ENCODE data around the gene RAD23A.
"Not testable (repeated sequence)": the region's sequence is repeated elsewhere in the genome, so short reads cannot be mapped to it uniquely, and the experiment has no call there.

The RAD23A gene

DNA sequence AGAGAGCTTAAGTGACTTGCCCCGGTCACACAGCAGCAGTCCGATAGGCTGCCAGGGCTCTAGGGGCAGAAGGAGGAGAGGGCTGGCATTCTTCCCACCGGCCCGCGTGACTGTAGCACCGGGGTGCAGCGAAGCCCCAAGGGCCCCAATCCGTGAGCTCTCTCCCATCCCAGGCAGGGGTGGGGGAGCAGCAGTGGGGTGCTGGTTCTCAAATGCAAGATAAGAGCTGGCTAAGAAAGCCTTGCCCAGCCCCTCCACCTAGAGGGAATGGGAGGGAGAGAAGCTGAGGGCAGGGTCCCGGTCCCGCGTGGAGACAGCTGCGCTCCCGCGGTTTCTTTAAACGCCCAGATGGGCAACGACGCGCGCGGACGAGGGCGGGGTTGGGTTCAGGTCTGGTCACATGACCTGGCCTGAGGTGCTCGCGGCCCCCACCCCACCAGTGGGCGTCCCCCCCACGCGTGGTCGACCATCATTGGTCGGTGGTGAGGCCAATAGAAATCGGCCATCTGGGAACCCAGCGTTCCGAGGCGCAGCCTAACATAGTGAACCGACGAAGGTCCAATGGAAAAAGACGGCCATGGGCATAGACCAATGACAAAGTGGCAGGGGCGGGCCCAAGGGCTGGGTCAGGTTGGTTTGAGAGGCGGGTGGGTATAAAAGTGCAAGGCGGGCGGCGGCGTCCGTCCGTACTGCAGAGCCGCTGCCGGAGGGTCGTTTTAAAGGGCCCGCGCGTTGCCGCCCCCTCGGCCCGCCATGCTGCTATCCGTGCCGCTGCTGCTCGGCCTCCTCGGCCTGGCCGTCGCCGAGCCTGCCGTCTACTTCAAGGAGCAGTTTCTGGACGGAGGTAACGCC lies 7.5 kb upstream of the RAD23A start, which contains the start of gene CALR:
CALR (plus strand) TSS at position 683 of the 852 bp plus-strand sequence; CDS start at position 754, 71 bp downstream.
- DNase-seq = peak; percentile 100

DNA sequence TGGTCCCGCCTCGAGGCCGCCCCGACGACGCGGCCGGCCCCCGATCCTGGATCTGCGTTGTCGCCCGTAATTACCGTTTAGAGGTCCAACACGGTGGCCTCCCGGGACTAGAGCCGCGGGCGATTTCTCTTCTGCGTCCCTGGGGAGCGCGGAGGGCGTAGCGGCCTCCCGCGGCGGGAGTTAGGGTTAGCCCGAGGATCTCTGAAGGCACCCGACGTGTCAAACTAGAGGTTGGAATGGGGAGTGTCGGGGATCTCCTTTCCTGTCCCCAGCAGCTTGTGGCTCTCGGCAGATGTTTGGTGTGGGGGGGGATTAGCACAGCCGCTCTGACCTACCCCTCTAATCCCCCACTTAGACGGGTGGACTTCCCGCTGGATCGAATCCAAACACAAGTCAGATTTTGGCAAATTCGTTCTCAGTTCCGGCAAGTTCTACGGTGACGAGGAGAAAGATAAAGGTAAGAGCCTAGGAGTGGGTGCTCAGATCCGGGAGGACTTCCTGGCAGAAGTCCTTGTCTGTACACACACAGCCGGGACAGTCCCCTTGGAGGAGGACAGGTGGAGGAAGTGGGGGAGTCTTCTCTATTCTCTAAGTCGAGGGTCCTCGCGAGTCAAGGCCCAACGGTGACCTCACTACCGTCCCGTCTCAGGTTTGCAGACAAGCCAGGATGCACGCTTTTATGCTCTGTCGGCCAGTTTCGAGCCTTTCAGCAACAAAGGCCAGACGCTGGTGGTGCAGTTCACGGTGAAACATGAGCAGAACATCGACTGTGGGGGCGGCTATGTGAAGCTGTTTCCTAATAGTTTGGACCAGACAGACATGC lies 6.7 kb upstream of the RAD23A start:
- DNase-seq = no peak

DNA sequence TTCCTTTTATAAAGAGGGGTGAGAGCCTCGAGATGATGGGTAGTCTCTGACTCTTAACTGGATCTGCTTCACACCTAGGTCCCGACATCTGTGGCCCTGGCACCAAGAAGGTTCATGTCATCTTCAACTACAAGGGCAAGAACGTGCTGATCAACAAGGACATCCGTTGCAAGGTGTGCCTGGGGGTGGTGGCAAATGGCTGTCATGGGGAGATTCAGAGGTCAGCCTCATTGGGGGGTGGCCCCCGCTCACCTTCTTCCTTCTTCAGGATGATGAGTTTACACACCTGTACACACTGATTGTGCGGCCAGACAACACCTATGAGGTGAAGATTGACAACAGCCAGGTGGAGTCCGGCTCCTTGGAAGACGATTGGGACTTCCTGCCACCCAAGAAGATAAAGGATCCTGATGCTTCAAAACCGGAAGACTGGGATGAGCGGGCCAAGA lies 5.7 kb upstream of the RAD23A start:
- DNase-seq = no peak

DNA sequence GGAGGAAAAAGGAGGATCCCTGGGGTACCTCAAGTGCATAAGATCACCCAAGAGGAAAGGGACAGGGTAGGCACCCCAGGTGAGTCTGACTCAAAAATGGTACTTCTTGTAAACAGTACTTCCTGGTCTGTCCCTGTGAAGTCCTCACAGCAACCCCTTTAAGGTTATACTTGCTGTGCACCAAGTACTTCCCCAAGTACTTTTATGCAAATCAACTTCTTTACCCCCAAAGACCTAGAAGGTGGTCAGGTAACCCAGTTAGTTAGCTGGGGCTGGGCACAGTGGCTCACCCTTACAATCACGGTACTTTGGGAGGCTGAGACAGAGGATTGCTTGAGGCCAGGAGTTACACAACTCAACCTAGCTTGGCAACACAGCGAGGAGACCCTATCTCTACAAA lies 4.8 kb upstream of the RAD23A start:
- DNase-seq = no peak

DNA sequence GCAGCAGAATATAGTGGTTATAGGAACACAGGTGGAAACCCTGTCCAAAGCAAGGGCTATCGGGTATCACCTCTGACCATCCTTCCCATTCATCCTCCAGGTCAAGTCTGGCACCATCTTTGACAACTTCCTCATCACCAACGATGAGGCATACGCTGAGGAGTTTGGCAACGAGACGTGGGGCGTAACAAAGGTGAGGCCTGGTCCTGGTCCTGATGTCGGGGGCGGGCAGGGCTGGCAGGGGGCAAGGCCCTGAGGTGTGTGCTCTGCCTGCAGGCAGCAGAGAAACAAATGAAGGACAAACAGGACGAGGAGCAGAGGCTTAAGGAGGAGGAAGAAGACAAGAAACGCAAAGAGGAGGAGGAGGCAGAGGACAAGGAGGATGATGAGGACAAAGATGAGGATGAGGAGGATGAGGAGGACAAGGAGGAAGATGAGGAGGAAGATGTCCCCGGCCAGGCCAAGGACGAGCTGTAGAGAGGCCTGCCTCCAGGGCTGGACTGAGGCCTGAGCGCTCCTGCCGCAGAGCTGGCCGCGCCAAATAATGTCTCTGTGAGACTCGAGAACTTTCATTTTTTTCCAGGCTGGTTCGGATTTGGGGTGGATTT lies 2.1 kb upstream of the RAD23A start:
- no peak for DNase-seq

DNA sequence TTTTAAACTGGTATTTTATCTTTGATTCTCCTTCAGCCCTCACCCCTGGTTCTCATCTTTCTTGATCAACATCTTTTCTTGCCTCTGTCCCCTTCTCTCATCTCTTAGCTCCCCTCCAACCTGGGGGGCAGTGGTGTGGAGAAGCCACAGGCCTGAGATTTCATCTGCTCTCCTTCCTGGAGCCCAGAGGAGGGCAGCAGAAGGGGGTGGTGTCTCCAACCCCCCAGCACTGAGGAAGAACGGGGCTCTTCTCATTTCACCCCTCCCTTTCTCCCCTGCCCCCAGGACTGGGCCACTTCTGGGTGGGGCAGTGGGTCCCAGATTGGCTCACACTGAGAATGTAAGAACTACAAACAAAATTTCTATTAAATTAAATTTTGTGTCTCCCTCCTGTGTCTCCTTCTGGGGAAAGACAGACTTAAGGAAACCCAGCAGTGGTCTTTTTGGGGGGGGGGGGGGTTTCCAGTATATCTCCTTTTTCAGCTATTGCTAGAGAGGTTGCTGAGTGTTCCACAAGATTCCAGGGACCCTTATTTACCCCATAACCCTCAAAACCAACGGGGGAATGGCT lies 1.5 kb upstream of the RAD23A start:
- no peak for DNase-seq

DNA sequence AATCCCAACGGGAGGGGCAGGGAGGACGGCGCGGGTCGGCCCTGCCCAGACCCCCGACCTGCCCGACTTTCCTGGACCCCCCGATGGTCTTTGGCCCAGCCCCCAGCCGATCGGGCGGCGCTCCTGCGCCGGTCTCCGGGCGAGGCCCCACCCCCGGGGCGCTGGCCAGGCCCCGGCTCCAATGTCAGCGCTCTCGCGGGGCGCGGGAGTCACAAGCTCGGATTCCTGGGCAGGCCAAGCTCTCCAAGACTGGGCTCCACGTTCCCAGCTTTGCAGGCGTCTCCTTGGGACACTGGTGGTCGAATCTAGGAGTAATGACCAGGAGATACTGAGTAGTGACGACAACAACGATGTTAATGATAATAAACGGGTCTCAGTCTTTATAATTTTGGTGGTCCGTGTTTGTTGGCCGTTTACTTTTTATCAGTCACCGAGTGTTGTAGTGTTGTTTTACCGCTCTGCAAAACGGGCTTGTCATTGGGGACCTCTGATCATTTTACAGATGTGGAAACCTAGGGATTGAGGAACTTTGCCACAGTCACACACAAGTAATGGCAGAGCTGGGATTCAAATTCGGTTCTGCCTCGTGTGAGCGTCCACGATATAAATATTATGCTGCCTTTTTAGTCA lies 545 bp downstream of the RAD23A start:
- DNase-seq = no peak

DNA sequence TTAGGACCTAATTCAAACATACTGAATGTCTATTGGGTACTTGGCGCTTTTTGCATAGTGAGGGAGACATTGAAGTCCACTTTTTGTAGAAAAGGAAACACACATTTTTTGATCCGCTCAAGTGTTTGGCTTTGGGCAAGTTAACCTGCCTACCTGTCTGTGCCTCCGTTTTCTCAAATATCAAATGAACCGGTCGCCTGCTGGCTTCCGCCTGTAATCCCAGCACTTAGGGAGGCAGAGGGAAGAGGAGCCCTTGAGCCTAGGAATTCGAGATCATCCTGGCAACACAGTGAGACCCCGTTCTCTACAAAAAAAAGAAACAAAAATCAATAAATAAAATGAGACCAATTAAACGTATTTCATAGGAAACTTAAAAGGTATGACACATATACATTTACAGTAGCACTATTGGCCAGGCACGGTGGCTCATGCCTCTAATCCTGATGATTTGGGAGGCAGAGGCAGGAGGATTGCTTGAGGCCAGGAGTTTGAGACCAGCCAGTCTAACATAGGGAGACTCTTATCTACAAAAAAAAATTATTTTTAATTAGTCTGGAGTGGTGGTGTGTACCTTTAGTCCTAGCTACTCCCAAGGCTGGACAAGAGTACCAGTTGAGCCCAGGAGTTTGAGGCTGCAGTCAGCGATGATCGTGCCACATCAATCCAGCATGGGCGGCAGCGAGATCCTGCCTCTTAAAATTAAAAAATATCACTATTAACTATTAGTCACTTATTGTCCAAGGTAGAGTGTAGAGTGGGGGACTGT lies 1.3 kb downstream of the RAD23A start:
- no peak for DNase-seq

DNA sequence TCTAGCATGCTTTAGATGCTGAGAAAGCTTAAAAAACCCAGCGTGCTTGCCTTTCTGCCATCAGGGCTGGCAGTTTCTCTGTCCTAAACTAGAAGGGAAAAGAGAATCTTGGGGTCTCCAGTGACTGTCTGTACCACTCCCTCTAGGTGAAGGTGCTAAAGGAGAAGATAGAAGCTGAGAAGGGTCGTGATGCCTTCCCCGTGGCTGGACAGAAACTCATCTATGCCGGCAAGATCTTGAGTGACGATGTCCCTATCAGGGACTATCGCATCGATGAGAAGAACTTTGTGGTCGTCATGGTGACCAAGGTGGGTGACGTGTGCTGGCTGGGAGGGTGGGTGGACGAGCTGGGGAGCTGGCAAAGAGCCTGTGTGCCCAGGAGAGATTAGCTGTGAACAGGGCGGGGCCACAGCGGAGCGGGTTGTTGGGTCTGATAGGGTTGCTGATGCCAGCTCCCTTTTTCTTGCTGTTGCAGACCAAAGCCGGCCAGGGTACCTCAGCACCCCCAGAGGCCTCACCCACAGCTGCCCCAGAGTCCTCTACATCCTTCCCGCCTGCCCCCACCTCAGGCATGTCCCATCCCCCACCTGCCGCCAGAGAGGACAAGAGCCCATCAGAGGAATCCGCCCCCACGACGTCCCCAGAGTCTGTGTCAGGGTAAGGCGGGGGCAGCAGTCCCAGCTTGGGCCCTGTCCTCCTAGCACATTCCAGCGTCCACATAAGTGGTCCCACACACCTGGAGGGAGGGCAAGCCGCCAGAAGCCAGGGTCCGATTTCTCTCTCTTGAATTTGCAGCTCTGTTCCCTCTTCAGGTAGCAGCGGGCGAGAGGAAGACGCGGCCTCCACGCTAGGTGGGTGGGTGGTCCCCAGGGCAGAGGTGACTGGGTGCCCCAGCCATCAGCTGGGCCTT lies 2.3 kb downstream of the RAD23A start:
- no peak for DNase-seq

DNA sequence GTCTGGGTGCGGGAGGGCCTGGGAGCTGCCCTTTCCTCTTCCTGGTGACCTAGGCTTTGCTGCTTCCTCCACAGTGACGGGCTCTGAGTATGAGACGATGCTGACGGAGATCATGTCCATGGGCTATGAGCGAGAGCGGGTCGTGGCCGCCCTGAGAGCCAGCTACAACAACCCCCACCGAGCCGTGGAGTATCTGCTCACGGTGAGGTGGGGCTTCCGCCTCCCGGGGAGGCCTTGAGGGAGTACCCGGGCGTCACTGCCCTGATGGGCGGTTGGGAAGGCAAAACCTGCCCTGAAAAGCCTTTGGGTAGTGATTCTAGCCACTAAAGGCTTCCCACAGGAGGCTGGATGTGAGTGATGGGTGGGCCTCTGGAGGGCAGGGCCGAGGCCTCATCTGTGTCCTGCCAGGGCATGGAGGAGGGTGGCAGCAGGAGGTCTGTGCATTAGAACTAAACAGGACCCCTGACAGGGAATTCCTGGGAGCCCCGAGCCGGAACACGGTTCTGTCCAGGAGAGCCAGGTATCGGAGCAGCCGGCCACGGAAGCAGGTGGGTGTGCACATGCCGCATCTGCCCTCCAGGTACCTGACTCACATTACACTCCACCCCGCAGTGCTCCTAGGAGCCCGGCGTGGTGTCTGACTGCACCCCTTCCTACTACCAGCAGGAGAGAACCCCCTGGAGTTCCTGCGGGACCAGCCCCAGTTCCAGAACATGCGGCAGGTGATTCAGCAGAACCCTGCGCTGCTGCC lies 3.1 kb downstream of the RAD23A start:
- DNase-seq = no peak

DNA sequence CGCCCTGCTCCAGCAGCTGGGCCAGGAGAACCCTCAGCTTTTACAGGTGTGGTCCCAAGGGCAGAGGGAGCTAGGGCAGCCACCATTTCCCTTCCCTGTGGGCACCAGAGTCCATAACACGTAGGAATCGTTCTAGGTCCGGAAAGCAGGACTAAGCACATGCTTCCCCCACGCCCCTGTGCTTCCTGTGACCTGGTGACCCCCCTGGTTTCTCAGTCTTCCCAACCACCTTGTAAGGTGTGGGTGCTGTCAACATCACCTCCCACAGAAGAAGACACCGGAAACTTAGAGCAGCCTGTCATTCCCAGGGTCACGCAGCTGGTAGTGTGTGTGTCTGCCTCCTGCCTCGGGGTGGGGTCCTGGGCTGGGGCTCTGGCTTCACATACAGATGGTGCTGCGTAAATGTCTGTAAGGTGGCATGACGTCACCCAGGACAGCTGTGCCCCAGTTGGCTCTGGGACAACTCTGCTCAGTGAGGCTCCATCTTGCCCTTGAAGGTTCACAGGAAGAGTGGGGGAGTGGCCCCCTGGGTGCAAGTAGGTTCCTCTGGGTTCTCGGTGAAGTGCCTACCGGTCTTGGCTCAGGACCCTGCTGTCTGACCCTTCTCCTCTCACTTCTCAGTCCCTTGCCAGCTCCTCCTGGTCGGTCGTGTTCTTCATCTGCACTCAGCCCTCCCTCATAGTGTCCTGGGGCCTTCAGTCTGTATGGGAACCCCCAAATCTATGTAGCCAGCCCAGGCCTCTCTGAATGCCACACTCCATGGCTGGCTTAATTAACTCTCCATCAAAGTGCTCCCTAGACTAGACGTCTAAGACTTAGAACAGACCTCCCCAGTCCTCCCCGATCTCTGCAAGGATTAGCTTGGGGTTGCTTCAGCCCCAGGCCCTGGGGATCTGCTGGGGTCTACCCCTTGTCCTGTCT lies 4.0 kb downstream of the RAD23A start:
- DNase-seq = no peak

DNA sequence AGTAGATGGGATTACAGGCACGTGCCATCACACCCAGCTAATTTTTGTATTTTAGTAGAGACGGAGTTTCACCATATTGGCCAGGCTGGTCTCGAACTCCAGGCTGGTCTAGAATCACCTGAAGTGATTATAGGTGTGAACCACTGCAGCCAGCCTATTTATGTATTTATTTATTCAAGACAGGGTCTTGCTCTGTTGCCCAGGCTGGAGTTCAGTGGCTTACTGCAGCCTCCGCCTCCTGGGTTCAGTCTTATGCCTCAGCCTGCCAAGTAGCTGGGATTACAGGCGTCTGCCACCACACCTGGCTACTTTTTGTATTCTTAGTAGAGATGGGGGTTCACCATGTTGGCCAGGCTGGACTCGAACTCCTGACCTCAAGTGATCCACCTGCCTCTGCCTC lies 6.4 kb downstream of the RAD23A start:
- DNase-seq = not testable (repeated sequence)

DNA sequence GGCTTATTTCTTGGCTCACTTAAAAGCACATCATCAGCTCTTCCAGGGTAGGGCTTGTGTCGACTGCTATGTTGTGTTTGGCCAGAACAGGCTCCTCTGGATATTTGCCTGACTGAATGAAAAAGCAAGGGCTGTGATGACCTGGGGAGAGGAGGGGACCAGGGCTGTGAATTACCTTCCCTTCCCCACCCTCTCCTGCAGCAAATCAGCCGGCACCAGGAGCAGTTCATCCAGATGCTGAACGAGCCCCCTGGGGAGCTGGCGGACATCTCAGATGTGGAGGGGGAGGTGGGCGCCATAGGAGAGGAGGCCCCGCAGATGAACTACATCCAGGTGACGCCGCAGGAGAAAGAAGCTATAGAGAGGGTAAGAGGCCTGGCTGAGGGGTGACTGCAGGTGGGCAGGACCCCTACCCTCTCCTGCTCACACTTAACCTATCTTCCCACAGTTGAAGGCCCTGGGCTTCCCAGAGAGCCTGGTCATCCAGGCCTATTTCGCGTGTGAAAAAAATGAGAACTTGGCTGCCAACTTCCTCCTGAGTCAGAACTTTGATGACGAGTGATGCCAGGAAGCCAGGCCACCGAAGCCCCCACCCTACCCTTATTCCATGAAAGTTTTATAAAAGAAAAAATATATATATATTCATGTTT lies 7.0 kb downstream of the RAD23A start:
- DNase-seq = no peak

DNA sequence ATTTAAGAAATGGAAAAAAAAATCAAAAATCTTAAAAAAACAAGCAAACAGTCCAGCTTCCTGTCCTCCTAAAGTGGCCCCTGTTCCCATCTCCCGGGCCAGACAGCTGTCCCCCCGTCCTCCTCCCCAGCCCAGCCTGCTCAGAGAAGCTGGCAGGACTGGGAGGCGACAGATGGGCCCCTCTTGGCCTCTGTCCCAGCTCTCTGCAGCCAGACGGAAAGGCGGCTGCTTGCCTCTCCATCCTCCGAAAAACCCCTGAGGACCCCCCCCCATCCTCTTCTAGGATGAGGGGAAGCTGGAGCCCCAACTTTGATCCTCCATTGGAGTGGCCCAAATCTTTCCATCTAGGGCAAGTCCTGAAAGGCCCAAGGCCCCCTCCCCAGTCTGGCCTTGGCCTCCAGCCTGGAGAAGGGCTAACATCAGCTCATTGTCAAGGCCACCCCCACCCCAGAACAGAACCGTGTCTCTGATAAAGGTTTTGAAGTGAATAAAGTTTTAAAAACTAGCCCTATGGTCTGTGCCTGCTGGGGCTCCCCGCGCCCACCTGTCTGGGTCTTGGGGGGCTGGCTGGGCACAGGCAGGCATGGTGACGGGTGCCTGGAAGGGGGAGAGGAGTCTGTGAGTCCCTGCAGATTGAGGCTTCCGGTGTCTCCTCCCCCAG lies 7.6 kb downstream of the RAD23A start:
- DNase-seq = no peak

DNA sequence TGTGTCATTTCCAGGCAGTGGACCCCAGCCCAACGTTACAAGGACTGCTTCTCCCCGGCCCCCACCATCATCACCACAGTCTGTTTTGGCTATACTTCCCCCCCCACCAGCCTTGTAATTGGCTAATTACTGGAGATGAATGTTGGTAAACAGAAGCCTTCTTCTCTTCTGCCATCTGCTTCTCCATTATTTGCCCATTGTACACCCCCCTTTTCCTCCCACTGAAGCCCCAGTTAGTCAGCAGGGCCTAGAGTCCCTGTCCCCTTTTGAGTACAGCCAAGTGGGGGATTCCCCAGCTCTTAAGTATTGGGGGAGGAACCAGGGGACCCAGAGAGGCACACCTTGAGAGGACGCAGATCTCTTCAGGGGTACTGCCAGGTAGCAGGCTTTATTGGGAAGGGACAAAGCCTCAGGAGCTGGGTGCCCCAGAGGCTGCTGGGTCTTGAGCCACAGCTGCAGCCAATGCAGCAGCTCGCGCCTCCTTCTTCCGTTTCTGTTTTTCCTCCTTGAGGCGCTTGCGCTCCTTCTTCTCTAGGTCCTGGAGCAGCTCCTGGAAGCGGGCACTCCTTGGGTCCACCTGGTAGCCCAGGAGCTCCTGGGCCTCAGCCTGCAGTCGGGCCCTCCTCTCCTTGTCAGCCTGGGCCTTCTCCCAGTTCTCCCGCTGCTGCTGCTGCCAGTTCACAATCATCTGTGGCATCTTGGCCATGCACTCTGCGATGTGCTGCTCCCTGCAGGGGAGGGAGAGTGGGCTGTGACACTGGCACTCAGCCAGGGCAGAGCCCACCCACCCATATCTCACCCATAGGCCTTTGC lies 8.3 kb downstream of the RAD23A start:
- DNase-seq = no peak

DNA sequence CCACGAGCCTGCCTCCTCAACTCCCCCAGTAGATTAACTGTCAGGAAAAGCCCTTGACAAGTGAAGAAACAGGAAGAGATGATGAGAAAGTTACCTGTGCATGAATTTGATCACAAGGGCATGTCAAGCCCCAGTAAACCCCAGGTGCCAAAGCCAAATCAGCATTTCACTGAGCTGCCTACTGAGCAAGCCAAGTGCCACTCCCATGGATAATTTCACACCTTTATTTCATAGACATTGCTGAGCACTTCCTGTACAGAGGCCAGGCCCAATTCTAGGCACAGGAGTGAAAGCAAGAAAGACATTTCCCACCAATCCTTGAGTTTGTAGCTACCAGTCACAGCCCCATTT lies 8.9 kb downstream of the RAD23A start:
- no peak for DNase-seq

DNA sequence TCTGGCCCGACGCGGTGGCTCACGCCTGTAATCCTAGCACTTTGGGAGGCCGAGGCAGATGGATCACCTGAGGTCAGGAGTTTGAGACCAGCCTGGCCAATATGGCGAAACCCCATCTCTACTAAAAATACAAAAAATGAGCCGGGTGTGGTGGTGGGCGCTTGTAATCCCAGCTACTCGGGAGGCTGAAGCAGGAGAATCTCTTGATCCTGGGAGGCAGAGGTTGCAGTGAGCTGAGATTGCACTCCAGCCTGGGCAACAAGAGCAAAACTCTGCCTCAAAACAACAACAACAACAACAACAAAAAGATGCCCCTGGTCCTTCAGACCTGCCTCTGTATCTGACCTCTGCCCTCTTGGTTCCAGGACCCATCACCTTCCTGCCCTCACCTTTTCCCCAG lies 9.9 kb downstream of the RAD23A start:
- DNase-seq = not testable (repeated sequence)

Measured in midbrain (tissue), 1 donor.